HCT116 (cell line): ENCODE data around the gene TEAD1. TPM values are rescaled to one million over a fixed set of nuclear protein-coding genes. Genes with fewer than 3 reads are reported as not detected.

ENCODE experiments used
- ATAC-seq: fragments of 200-7000 bp; cut with Tn5 transposase; 2 replicates; pipeline ENCODE4 v1.9.1; 2020; ENCODE audit warnings: mild to moderate bottlenecking, moderate library complexity
- BruUV-seq: library from RNA; stranded (reverse); fragments of 400-500 nt; replicated peaks from 2 replicates; lab custom pipeline; 2021; lab: Mats Ljungman, UMichigan
- CTCF ChIA-PET: fragments of 300-600 bp; sonication (Branson Sonifier 250); formaldehyde crosslinking; loops from one replicate; lab custom pipeline; 2021; ENCODE audit warnings: antibody characterized with exemption; lab: Charles Lee
- POLR2A ChIA-PET: fragments of 300-600, 350-600 bp; sonication (Branson Sonifier 250); formaldehyde crosslinking; loops from one replicate; lab custom pipeline; 2021; ENCODE audit warnings: antibody characterized with exemption; lab: Charles Lee
- RAD21 ChIA-PET, 2 experiments: fragments of 300-600 bp; sonication (Branson Sonifier 250); formaldehyde crosslinking; loops; one replicate each; lab custom pipeline; 2023; ENCODE audit warnings: low total read pairs in 2 of 2; ENCODE audit not compliant: uncharacterized antibody in 2 of 2, unreplicated experiment in 2 of 2, low non-redundant PET in 1 of 2; lab: Charles Lee
- DNase-seq: peaks from one replicate; pipeline ENCODE4 v3.0.0-alpha.2; 2010; ENCODE audit warnings: low read depth, low spot score
- H2AFZ ChIP-seq: fragments of 200-600 bp; shearing (Covaris generic), sonication (generic); 2 replicates; pipeline ENCODE4 v1.6.1; 2017; ENCODE audit warnings: low read depth, mixed run types, mixed read lengths, antibody characterized with exemption, low read length; ENCODE audit not compliant: poor library complexity, severe bottlenecking
- H3K27ac ChIP-seq: 2 replicates; pipeline ENCODE4 v1.5.1; 2012; ENCODE audit warnings: low read depth, low read length
- H3K27me3 ChIP-seq: fragments of 200-600 bp; sonication (generic); 2 replicates; pipeline ENCODE4 v1.6.1; 2016; ENCODE audit warnings: mixed run types, low read length, mixed read lengths; ENCODE audit not compliant: insufficient read depth
- H3K36me3 ChIP-seq, 2 experiments: fragments of 200-500 bp in 1 of 2; fragments of 200-600 bp in 1 of 2; sonication (Bioruptor generic) in 1 of 2; sonication (generic) in 1 of 2; 2 replicates each; pipeline versions ENCODE4 v1.5.1 to v1.6.1; 2014 to 2016; ENCODE audit warnings: low read length in 2 of 2, inconsistent platforms in 1 of 2, mixed read lengths in 1 of 2, mixed run types in 1 of 2; ENCODE audit not compliant: insufficient read depth in 2 of 2, control insufficient read depth in 1 of 2
- H3K4me1 ChIP-seq, 2 experiments: fragments of 200-600 bp in 1 of 2; sonication (generic) in 1 of 2; 2 replicates each; pipeline versions ENCODE4 v1.5.1 to v1.6.1; 2012 to 2017; ENCODE audit warnings: low read length in 2 of 2, inconsistent platforms in 1 of 2, mild to moderate bottlenecking in 1 of 2, mixed read lengths in 1 of 2, mixed run types in 1 of 2, moderate library complexity in 1 of 2; ENCODE audit not compliant: insufficient read depth in 2 of 2, control insufficient read depth in 1 of 2
- H3K4me2 ChIP-seq: fragments of 200-600 bp; sonication (generic); 2 replicates; pipeline ENCODE4 v1.6.1; 2017; ENCODE audit warnings: mixed run types, low read length, mixed read lengths
- H3K4me3 ChIP-seq, 2 experiments: fragments of 200-600 bp in 1 of 2; sonication (generic) in 1 of 2; replicated peaks in 1 of 2; 2 replicates each; pipeline ENCODE4 v1.5.1; 2011 to 2016; ENCODE audit warnings: low read length in 2 of 2, control low read depth in 1 of 2, low read depth in 1 of 2, mild to moderate bottlenecking in 1 of 2, mixed read lengths in 1 of 2, mixed run types in 1 of 2
- H3K79me2 ChIP-seq: fragments of 200-600 bp; sonication (generic); 2 replicates; pipeline ENCODE4 v1.6.1; 2017; ENCODE audit warnings: mild to moderate bottlenecking, mixed run types, low read length, moderate library complexity, mixed read lengths; ENCODE audit not compliant: insufficient read depth
- H3K9ac ChIP-seq: fragments of 200-600 bp; sonication (generic); 2 replicates; pipeline ENCODE4 v1.6.1; 2016; ENCODE audit warnings: low read length, mixed read lengths
- H3K9me2 ChIP-seq: fragments of 200-600 bp; sonication (generic), shearing (Covaris generic); 2 replicates; pipeline ENCODE4 v1.6.1; 2017; ENCODE audit warnings: mixed run types, mild to moderate bottlenecking, moderate library complexity; ENCODE audit not compliant: insufficient read depth
- H3K9me3 ChIP-seq, 2 experiments: fragments of 200-500 bp in 1 of 2; fragments of 200-600 bp in 1 of 2; sonication (Bioruptor generic) in 1 of 2; sonication (generic) in 1 of 2; 2 replicates each; pipeline ENCODE4 v1.6.1; 2014 to 2017; ENCODE audit warnings: low read length in 2 of 2, mixed read lengths in 2 of 2, inconsistent platforms in 1 of 2, low read depth in 1 of 2, mild to moderate bottlenecking in 1 of 2, mixed run types in 1 of 2, moderate library complexity in 1 of 2; ENCODE audit not compliant: control insufficient read depth in 1 of 2, insufficient read depth in 1 of 2
- H4K20me1 ChIP-seq: fragments of 200-600 bp; sonication (generic), shearing (Covaris generic); 2 replicates; pipeline ENCODE4 v1.6.1; 2017; ENCODE audit warnings: mixed run types, mild to moderate bottlenecking, moderate library complexity; ENCODE audit not compliant: insufficient read depth
- ATF3 ChIP-seq: IDR thresholded peaks from 2 replicates; pipeline ENCODE4 v1.6.1; 2012
- CBX3 ChIP-seq: IDR thresholded peaks from 2 replicates; pipeline ENCODE4 v1.6.1; 2012; ENCODE audit warnings: low read depth
- CEBPB ChIP-seq: IDR thresholded peaks from 2 replicates; pipeline ENCODE4 v1.6.1; 2012; ENCODE audit warnings: low read depth
- EGR1 ChIP-seq: IDR thresholded peaks from 2 replicates; pipeline ENCODE4 v1.6.1; 2012; ENCODE audit warnings: low read depth
- EZH2 ChIP-seq: fragments of 200-600 bp; sonication (generic); IDR thresholded peaks from 2 replicates; pipeline ENCODE4 v1.6.1; 2017; ENCODE audit warnings: antibody characterized with exemption, mixed run types
- EZH2phosphoT487 ChIP-seq: fragments of 200-600 bp; IDR thresholded peaks from 2 replicates; pipeline ENCODE4 v1.6.1; 2018; ENCODE audit warnings: antibody characterized with exemption, borderline replicate concordance
- FOSL1 ChIP-seq: IDR thresholded peaks from 2 replicates; pipeline ENCODE4 v1.6.1; 2012; ENCODE audit warnings: low read depth
- JUND ChIP-seq: IDR thresholded peaks from 2 replicates; pipeline ENCODE4 v1.6.1; 2012
- POLR2A ChIP-seq: IDR thresholded peaks from 2 replicates; pipeline ENCODE4 v1.7.0; 2011; ENCODE audit warnings: borderline replicate concordance; ENCODE audit not compliant: insufficient read depth, insufficient read length; ENCODE audit errors: extremely low read depth
- RAD21 ChIP-seq: IDR thresholded peaks from 2 replicates; pipeline ENCODE4 v1.6.1; 2012; ENCODE audit warnings: low read depth, mild to moderate bottlenecking
- REST ChIP-seq: IDR thresholded peaks from 2 replicates; pipeline ENCODE4 v1.6.1; 2012; ENCODE audit warnings: low read depth
- SIN3A ChIP-seq: IDR thresholded peaks from 2 replicates; pipeline ENCODE4 v1.6.1; 2012; ENCODE audit warnings: low read depth
- SP1 ChIP-seq: IDR thresholded peaks from 2 replicates; pipeline ENCODE4 v1.6.1; 2012; ENCODE audit warnings: low read depth
- SRF ChIP-seq: IDR thresholded peaks from 2 replicates; pipeline ENCODE4 v1.6.1; 2012; ENCODE audit warnings: low read depth
- TCF7L2 ChIP-seq: IDR thresholded peaks from 2 replicates; pipeline ENCODE4 v1.7.0; 2011; ENCODE audit warnings: borderline replicate concordance, inconsistent platforms; ENCODE audit not compliant: insufficient read depth, insufficient read length; ENCODE audit errors: extremely low read depth
- YY1 ChIP-seq: IDR thresholded peaks from 2 replicates; pipeline ENCODE4 v1.6.1; 2011; ENCODE audit warnings: low read length, low read depth, moderate library complexity, mild to moderate bottlenecking; ENCODE audit not compliant: insufficient replicate concordance; ENCODE audit errors: extremely low read depth
- ZFX ChIP-seq: fragments of 450-650 bp; IDR thresholded peaks from 2 replicates; pipeline ENCODE4 v1.6.1; 2017
- intact Hi-C: fragments of 100-400 bp; cut with micrococcal nuclease; formaldehyde crosslinking; loops from 2 replicates; pipeline ENCODE4 v1.10.0; 2022
- total RNA-seq: library from RNA; stranded (reverse); gene quantifications from one replicate; pipeline ENCODE4 v1.2.1, GENCODE V29; 2021; ENCODE audit not compliant: unreplicated experiment
- TF ChIP-seq, protein P1 (sequence below): IDR thresholded peaks from 2 replicates; pipeline ENCODE4 v1.6.1; 2012

Gene TEAD1
- total RNA-seq, 1 experiment from 2014 or later: 103 TPM

DNA sequence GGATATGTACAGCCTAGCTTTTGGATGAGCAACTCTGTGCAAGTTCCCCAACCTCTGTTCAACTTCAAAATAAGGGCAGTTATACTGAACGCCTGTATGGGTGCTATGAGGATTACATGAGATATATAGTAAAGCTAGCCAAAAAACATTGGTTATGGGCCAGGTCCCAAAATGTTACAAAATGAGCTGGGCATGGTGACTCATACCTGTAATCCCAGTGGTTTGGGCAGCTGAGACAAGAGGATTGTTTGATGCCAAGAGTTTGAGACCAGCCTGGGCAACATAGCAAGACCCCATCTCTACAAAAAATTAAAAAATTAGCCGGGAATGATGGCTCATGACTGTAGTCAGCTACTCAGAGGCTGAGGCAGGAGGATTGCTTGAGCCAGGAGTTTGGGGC is 118.4 kb downstream of the TEAD1 start:
- peaks cover 28 to 32% of the 10 kb centered on the region in 2 experiments for H3K4me1 ChIP-seq
- H3K9me2 ChIP-seq: no peaks in the 10 kb centered on the region
- H4K20me1 ChIP-seq: no peaks in the 10 kb centered on the region
- H2AFZ ChIP-seq: no peak overlapping the region
- no peak overlapping the region for H3K9ac ChIP-seq
- POLR2A ChIA-PET: no interaction called here
- no peak overlapping the region for H3K27ac ChIP-seq
- H3K4me2 ChIP-seq: no peak overlapping the region
- CTCF ChIA-PET: no interaction called here
- ATAC-seq: no peak
- DNase-seq: no peak
- peaks cover 60% of the 10 kb centered on the region for H3K79me2 ChIP-seq
- no TSS peak for BruUV-seq
- H3K4me3 ChIP-seq: no peak overlapping the region
- no peaks in the 10 kb centered on the region for H3K27me3 ChIP-seq
- H3K9me3 ChIP-seq: no peaks in the 10 kb centered on the region
- RAD21 ChIA-PET: no interaction called here
- TF ChIP-seq SIN3A: no peak
- TF ChIP-seq EGR1: no peak
- TF ChIP-seq YY1: no peak
- peak; percentile 31; the same call in 1 of the 2 replicates for TF ChIP-seq FOSL1
- intact Hi-C loops: no loop called here
- peaks cover 0 to 4% of the 10 kb centered on the region in 2 experiments; a peak in 1 of 4 replicates for H3K36me3 ChIP-seq

DNA sequence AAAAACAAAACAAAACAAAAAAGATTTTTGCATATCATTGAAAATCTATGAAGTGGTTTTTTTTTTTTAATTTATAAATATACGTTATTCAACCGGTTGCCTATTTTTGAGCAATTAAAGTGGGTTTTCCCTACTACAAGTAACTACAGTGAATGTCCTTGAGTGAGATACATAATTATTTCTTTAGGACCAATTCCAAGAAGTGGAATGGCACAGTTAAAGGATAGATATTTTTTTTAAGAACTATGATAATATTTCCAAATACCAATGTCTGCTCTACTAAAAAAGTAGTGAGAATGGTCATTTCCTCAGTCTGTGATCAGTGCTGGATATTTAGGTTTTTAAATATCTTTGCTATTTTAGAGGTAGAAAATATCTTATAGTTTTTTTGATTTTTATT is 118.8 kb downstream of the TEAD1 start:
- Histone ChIP-seq H4K20me1 (no peaks in the 10 kb centered on the region), H3K4me2 (no peak overlapping the region), H3K27ac (no peak overlapping the region), H2AFZ (no peak overlapping the region), H3K4me1 (peaks cover 28 to 32% of the 10 kb centered on the region in 2 experiments), H3K9ac (no peak overlapping the region), H3K79me2 (peaks cover 64% of the 10 kb centered on the region), H3K9me3 (no peaks in the 10 kb centered on the region), H3K9me2 (no peaks in the 10 kb centered on the region), H3K36me3 (peaks cover 0 to 4% of the 10 kb centered on the region in 2 experiments; a peak in 1 of 4 replicates), H3K27me3 (no peaks in the 10 kb centered on the region), H3K4me3 (no peak overlapping the region)
- ChIA-PET RAD21 (no interaction called here), POLR2A (no interaction called here), CTCF (no interaction called here)
- BruUV-seq: no TSS peak
- intact Hi-C loops: no loop called here
- no peak for DNase-seq
- ATAC-seq: no peak
- TF ChIP-seq REST (no peak), RAD21 (no peak), SP1 (no peak), POLR2A (no peak), ATF3 (no peak), EGR1 (no peak), EZH2 (no peak), ZFX (no peak), CBX3 (no peak), TCF7L2 (no peak), SRF (no peak), CEBPB (no peak), EZH2phosphoT487 (no peak), JUND (no peak)
- TF ChIP-seq, protein P1, sequence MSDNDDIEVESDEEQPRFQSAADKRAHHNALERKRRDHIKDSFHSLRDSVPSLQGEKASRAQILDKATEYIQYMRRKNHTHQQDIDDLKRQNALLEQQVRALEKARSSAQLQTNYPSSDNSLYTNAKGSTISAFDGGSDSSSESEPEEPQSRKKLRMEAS: no peak
